ENCODE results near the gene AAK1. TPM values are rescaled to one million over a fixed set of nuclear protein-coding genes. Genes with fewer than 3 reads are reported as not detected.

AAK1 gene
- total and polyA plus RNA-seq, 10 of the 15 experiments (the other 5 are each of a cell fraction or from before 2014, with no cell fraction given), result 2.9 to 41.4 (median 17.5) TPM

GRCh38 chr2:69571189-69571588 lies 72.3 kb downstream of the AAK1 start:
- DNase-seq (ENCODE audit: low read depth, low spot score) (no peak), ATAC-seq (no peak), FAIRE-seq (peak; percentile 31)
- ChIA-PET CTCF (interaction anchor here (0.7 to 15.7 kb wide), 7 partner anchors 10 to 196 kb away, joined by 3 to 176 read pairs (median 6); no protein-coding TSS in a partner anchor), POLR2A (interaction anchor here (1.3 kb wide), 1 partner anchor 73 kb away, joined by 3 read pairs; no protein-coding TSS in a partner anchor), SMC1A (ENCODE audit: uncharacterized antibody, unreplicated experiment) (interaction anchor here (0.9 to 2.5 kb wide), 5 partner anchors 10 to 154 kb away, joined by 3 to 18 read pairs (median 4); no protein-coding TSS in a partner anchor), RAD21 (ENCODE audit: unreplicated experiment) (interaction anchor here (1.7 to 2.2 kb wide), 2 partner anchors 10 to 142 kb away, joined by 3 to 9 read pairs; no protein-coding TSS in a partner anchor)
- no peaks in the 10 kb centered on the region for H3K9me3 ChIP-seq (replicated peaks; ENCODE audit: control insufficient read depth, insufficient read depth, low read length)
- no peaks in the 10 kb centered on the region for H3K4me1 ChIP-seq (ENCODE audit: control insufficient read depth, insufficient read depth, low read length)
- H3K9ac ChIP-seq (ENCODE audit: control insufficient read depth, insufficient read depth, low read length), result no peak overlapping the region
- in situ Hi-C loops (cut with MboI) (loop anchor here (25.0 kb wide), 1 partner anchor 241 kb away; no protein-coding TSS in a partner anchor), intact Hi-C loops (cut with micrococcal nuclease; ENCODE audit: unreplicated experiment) (no loop called here)
- 50% methylated on average over 1 of the region's 1 CpG for WGBS (ENCODE audit: insufficient coverage, insufficient replicate concordance, low lambda C conversion rate, missing lambda C conversion rate)
- no peak overlapping the region for H3K27ac ChIP-seq (ENCODE audit: control insufficient read depth, insufficient read depth)
- H3K4me3 ChIP-seq, result no peak overlapping the region
- no peaks in the 10 kb centered on the region; a peak in 1 of 4 replicates for H3K36me3 ChIP-seq (ENCODE audit: control insufficient read depth in 2 of 2, insufficient read depth in 2 of 2, low read length in 1 of 2)
- no peak overlapping the region for H2AFZ ChIP-seq (ENCODE audit: control insufficient read depth, low read depth, low read length)
- TF ChIP-seq NRF1 (conservative IDR thresholded peaks at IDR 0.05; ENCODE audit: low read depth, low read length) (no peak), ZBTB33 (IDR thresholded peaks at IDR 0.05) (no peak), CHD4 (IDR thresholded peaks at IDR 0.05) (no peak), NR2F1 (conservative IDR thresholded peaks at IDR 0.05) (no peak), RB1 (IDR thresholded peaks at IDR 0.05; ENCODE audit: borderline replicate concordance) (no peak), YBX1 (IDR thresholded peaks at IDR 0.05) (no peak), CTCF (IDR thresholded peaks at IDR 0.05 in 2 of 3, conservative IDR thresholded peaks at IDR 0.05 in 1 of 3; ENCODE audit: control insufficient read depth in 2 of 3, extremely low read depth in 1 of 3, insufficient read depth in 1 of 3, low read depth in 3 of 3, low read length in 3 of 3) (no peak), MTA3 (IDR thresholded peaks at IDR 0.05; ENCODE audit: borderline replicate concordance, low read length) (no peak), CREM (IDR thresholded peaks at IDR 0.05; ENCODE audit: low read depth) (no peak), TARDBP (IDR thresholded peaks at IDR 0.05; ENCODE audit: borderline replicate concordance) (no peak), REST (IDR thresholded peaks at IDR 0.05; ENCODE audit: low read depth, low read length) (no peak), NBN (IDR thresholded peaks at IDR 0.05) (no peak), EED (IDR thresholded peaks at IDR 0.05; ENCODE audit: low read depth) (no peak), BRCA1 (IDR thresholded peaks at IDR 0.05; ENCODE audit: low read depth, low read length) (no peak), KDM1A (IDR thresholded peaks at IDR 0.05; ENCODE audit: borderline replicate concordance) (no peak)
- peaks cover 4% of the 10 kb centered on the region for H3K79me2 ChIP-seq (ENCODE audit: control insufficient read depth, insufficient read depth, low read length)
- no peaks in the 10 kb centered on the region for H4K20me1 ChIP-seq (ENCODE audit: control insufficient read depth, insufficient read depth)
- no peaks in the 10 kb centered on the region for H3K27me3 ChIP-seq (replicated peaks in 1 of 2; ENCODE audit: control insufficient read depth in 2 of 2, insufficient read depth in 2 of 2, low read length in 1 of 2)
- H3K4me2 ChIP-seq (ENCODE audit: control insufficient read depth, insufficient read depth), result no peak overlapping the region
- BruUV-seq (replicated peaks), result no TSS peak

All from GM12878 (cell line).